Neural progenitor cell (in vitro differentiated cells): ENCODE measurements around the gene DCAF5. TPM values are rescaled to one million over a fixed set of nuclear protein-coding genes. Genes with fewer than 3 reads are reported as not detected.

Experiments used
- DNase-seq: peaks from one replicate; pipeline ENCODE4 v3.0.0-alpha.2; 2016; ENCODE audit warnings: low spot score
- H2AFZ ChIP-seq: fragments of 200-600 bp; sonication (generic); replicated peaks from 2 replicates; pipeline ENCODE4 v1.6.1; 2016; ENCODE audit warnings: antibody characterized with exemption
- H3F3A ChIP-seq: fragments of 200-600 bp; sonication (generic); 2 replicates; pipeline ENCODE4 v1.6.1; 2016; ENCODE audit warnings: antibody characterized with exemption, low read depth
- H3K27ac ChIP-seq: fragments of 200-600 bp; sonication (generic); 2 replicates; pipeline ENCODE4 v1.5.1; 2016; ENCODE audit warnings: mild to moderate bottlenecking
- H3K27me3 ChIP-seq: fragments of 200-600 bp; sonication (generic); 2 replicates; pipeline ENCODE4 v1.6.1; 2016; ENCODE audit warnings: mild to moderate bottlenecking, moderate library complexity
- H3K36me3 ChIP-seq: fragments of 200-600 bp; sonication (generic); 2 replicates; pipeline ENCODE4 v1.5.1; 2016
- H3K4me1 ChIP-seq: fragments of 200-600 bp; sonication (generic); 2 replicates; pipeline ENCODE4 v1.6.1; 2016; ENCODE audit warnings: mixed run types
- H3K4me2 ChIP-seq: fragments of 200-600 bp; sonication (generic); 2 replicates; pipeline ENCODE4 v1.6.1; 2016
- H3K4me3 ChIP-seq: fragments of 200-600 bp; sonication (generic); 2 replicates; pipeline ENCODE4 v1.5.1; 2016
- H3K79me2 ChIP-seq: fragments of 200-600 bp; sonication (generic); 2 replicates; pipeline ENCODE4 v1.6.1; 2016; ENCODE audit warnings: low read depth
- H3K9ac ChIP-seq: fragments of 200-600 bp; sonication (generic); 2 replicates; pipeline ENCODE4 v1.6.1; 2016
- H3K9me3 ChIP-seq: fragments of 200-600 bp; sonication (generic); 2 replicates; pipeline ENCODE4 v1.5.1; 2016; ENCODE audit warnings: low read depth
- H4K20me1 ChIP-seq: fragments of 200-600 bp; sonication (generic); 2 replicates; pipeline ENCODE4 v1.6.1; 2016; ENCODE audit warnings: low read depth
- H3K27ac Mint-ChIP-seq: 3 replicates; pipeline ENCODE4 v1.8.0; 2021; ENCODE audit warnings: mixed read lengths
- H3K27me3 Mint-ChIP-seq: 2 replicates; pipeline ENCODE4 v1.8.0; 2022; ENCODE audit warnings: low read depth, mild to moderate bottlenecking, inconsistent platforms, moderate library complexity, mixed read lengths; ENCODE audit not compliant: insufficient read depth
- H3K36me3 Mint-ChIP-seq: 3 replicates; pipeline ENCODE4 v1.8.0; 2021; ENCODE audit warnings: mixed read lengths
- H3K4me1 Mint-ChIP-seq: 3 replicates; pipeline ENCODE4 v1.8.0; 2021; ENCODE audit warnings: mixed read lengths
- H3K4me3 Mint-ChIP-seq: 3 replicates; pipeline ENCODE4 v1.8.0; 2021; ENCODE audit warnings: mild to moderate bottlenecking, moderate library complexity, mixed read lengths
- H3K9me3 Mint-ChIP-seq: 3 replicates; pipeline ENCODE4 v1.8.0; 2020; ENCODE audit warnings: mixed read lengths
- EZH2 ChIP-seq: fragments of 200-600 bp; sonication (generic); IDR thresholded peaks from 2 replicates; pipeline ENCODE4 v1.6.1; 2017; ENCODE audit warnings: antibody characterized with exemption, mild to moderate bottlenecking, moderate library complexity
- EZH2phosphoT487 ChIP-seq: fragments of 200-600 bp; sonication (generic); IDR thresholded peaks from 2 replicates; pipeline ENCODE4 v1.6.1; 2017; ENCODE audit warnings: antibody characterized with exemption
- total RNA-seq: library from RNA; depleted of rRNA; stranded (reverse); fragments of >200 nt; gene quantifications from 2 replicates; pipeline ENCODE4 v1.2.3, GENCODE V29; 2015; ENCODE audit warnings: low replicate concordance
- TF ChIP-seq, protein P1 (sequence below): fragments of 200-600 bp; sonication (generic); IDR thresholded peaks from 2 replicates; pipeline ENCODE4 v1.5.1; 2017; ENCODE audit warnings: antibody characterized with exemption, mild to moderate bottlenecking

Gene DCAF5
- total RNA-seq, 1 donor from 2014 or later, result 22.4 TPM

GRCh38 chr14:69161590-69161989 lies 8.7 kb upstream of the DCAF5 start:
- no peak for DNase-seq
- H3K9ac ChIP-seq, result no peak overlapping the region
- peaks cover 3% of the 10 kb centered on the region for H3K9me3 ChIP-seq
- Mint-ChIP-seq H3K27ac (no peak overlapping the region), H3K36me3 (no peaks in the 10 kb centered on the region), H3K4me1 (no peaks in the 10 kb centered on the region), H3K27me3 (no peaks in the 10 kb centered on the region), H3K9me3 (peaks cover 23% of the 10 kb centered on the region), H3K4me3 (no peak overlapping the region)
- no peak overlapping the region for H2AFZ ChIP-seq
- H3K4me3 ChIP-seq, result no peak overlapping the region
- no peaks in the 10 kb centered on the region for H4K20me1 ChIP-seq
- H3K4me1 ChIP-seq, result no peaks in the 10 kb centered on the region
- TF ChIP-seq, protein P1, sequence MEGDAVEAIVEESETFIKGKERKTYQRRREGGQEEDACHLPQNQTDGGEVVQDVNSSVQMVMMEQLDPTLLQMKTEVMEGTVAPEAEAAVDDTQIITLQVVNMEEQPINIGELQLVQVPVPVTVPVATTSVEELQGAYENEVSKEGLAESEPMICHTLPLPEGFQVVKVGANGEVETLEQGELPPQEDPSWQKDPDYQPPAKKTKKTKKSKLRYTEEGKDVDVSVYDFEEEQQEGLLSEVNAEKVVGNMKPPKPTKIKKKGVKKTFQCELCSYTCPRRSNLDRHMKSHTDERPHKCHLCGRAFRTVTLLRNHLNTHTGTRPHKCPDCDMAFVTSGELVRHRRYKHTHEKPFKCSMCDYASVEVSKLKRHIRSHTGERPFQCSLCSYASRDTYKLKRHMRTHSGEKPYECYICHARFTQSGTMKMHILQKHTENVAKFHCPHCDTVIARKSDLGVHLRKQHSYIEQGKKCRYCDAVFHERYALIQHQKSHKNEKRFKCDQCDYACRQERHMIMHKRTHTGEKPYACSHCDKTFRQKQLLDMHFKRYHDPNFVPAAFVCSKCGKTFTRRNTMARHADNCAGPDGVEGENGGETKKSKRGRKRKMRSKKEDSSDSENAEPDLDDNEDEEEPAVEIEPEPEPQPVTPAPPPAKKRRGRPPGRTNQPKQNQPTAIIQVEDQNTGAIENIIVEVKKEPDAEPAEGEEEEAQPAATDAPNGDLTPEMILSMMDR, result no peak
- TF ChIP-seq EZH2 (no peak), EZH2phosphoT487 (no peak)
- no peaks in the 10 kb centered on the region for H3K27me3 ChIP-seq
- no peaks in the 10 kb centered on the region for H3K36me3 ChIP-seq
- no peaks in the 10 kb centered on the region for H3F3A ChIP-seq
- no peak overlapping the region for H3K27ac ChIP-seq
- H3K79me2 ChIP-seq, result no peaks in the 10 kb centered on the region
- no peak overlapping the region for H3K4me2 ChIP-seq

DNA sequence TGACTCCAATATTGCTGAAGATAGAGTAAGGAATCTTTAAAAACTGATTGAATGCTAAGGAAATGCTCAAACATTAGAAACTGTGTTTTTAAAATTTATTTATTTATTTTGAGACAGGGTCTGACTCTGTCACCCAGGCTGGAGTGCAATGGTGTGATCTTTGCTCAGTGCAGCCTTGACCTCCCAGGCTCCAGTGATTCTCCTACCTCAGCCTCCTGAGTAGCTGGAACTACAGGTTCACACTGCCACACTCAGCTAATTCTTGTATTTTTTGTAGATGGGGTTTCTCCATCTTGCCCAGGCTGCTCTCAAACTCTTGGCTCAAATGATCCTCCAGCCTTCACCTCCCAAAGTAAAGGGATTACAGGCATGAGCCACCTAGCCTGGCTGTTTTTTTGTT lies 3.3 kb upstream of the DCAF5 start:
- peaks cover 13% of the 10 kb centered on the region for H3K4me1 ChIP-seq
- H3F3A ChIP-seq, result peaks cover 38% of the 10 kb centered on the region
- H3K79me2 ChIP-seq, result peaks cover 1% of the 10 kb centered on the region
- H4K20me1 ChIP-seq, result peaks cover under 1% of the 10 kb centered on the region
- no peaks in the 10 kb centered on the region for H3K36me3 Mint-ChIP-seq
- DNase-seq, result no peak
- no peak overlapping the region for H3K9ac ChIP-seq
- H3K9me3 ChIP-seq, result no peaks in the 10 kb centered on the region
- peaks cover 3% of the 10 kb centered on the region for H3K27me3 Mint-ChIP-seq
- no peak overlapping the region for H3K27ac Mint-ChIP-seq
- H3K27me3 ChIP-seq, result peaks cover 14% of the 10 kb centered on the region
- TF ChIP-seq, protein P1, result no peak
- TF ChIP-seq EZH2, result no peak
- TF ChIP-seq EZH2phosphoT487, result no peak
- H2AFZ ChIP-seq, result no peak overlapping the region
- H3K27ac ChIP-seq, result no peak overlapping the region
- no peaks in the 10 kb centered on the region for H3K36me3 ChIP-seq
- H3K4me2 ChIP-seq, result no peak overlapping the region
- H3K9me3 Mint-ChIP-seq, result no peaks in the 10 kb centered on the region
- peaks cover 14% of the 10 kb centered on the region for H3K4me1 Mint-ChIP-seq
- H3K4me3 Mint-ChIP-seq, result no peak overlapping the region
- H3K4me3 ChIP-seq, result no peak overlapping the region

- peaks cover 26% of the 10 kb centered on the region for H3K4me1 Mint-ChIP-seq
- no peak for TF ChIP-seq EZH2phosphoT487
- no peak for TF ChIP-seq EZH2
- TF ChIP-seq, protein P1, result no peak
- no peak overlapping the region for H3K27ac ChIP-seq
- peaks cover 5% of the 10 kb centered on the region for H3K27me3 Mint-ChIP-seq
- no peak overlapping the region for H3K4me3 ChIP-seq
- peak overlapping the region; percentile 96 for H3K4me2 ChIP-seq
- H3K4me1 ChIP-seq, result peaks cover 22% of the 10 kb centered on the region
- no peaks in the 10 kb centered on the region for H3K9me3 Mint-ChIP-seq
- H2AFZ ChIP-seq, result no peak overlapping the region
- H3K9me3 ChIP-seq, result no peaks in the 10 kb centered on the region
- H3K36me3 Mint-ChIP-seq, result no peaks in the 10 kb centered on the region
- H3K27me3 ChIP-seq, result peaks cover 14% of the 10 kb centered on the region
- peaks cover 14% of the 10 kb centered on the region for H4K20me1 ChIP-seq
- DNase-seq, result peak; percentile 38
- peak overlapping the region; percentile 64 for H3K4me3 Mint-ChIP-seq
- H3F3A ChIP-seq, result peaks cover 48% of the 10 kb centered on the region
- peaks cover 16% of the 10 kb centered on the region for H3K79me2 ChIP-seq
- no peaks in the 10 kb centered on the region for H3K36me3 ChIP-seq
- no peak overlapping the region for H3K27ac Mint-ChIP-seq
- no peak overlapping the region for H3K9ac ChIP-seq
Observed at GRCh38 chr14:69154779-69155178, 1.9 kb upstream of the DCAF5 start.
